Hepatocyte (in vitro differentiated cells): ENCODE data around the gene PTPRN2.

Experiments
- EZH2 ChIP-seq: fragments of 200-600 bp; sonication (generic); IDR thresholded peaks from 2 replicates; pipeline ENCODE4 v1.6.1; 2016; ENCODE audit warnings: antibody characterized with exemption, mild to moderate bottlenecking, borderline replicate concordance
- TF ChIP-seq, protein P1 (sequence below): fragments of 200-600 bp; sonication (generic); IDR thresholded peaks from 2 replicates; pipeline ENCODE4 v1.5.1; 2016; ENCODE audit warnings: antibody characterized with exemption, mild to moderate bottlenecking; ENCODE audit not compliant: poor library complexity

DNA sequence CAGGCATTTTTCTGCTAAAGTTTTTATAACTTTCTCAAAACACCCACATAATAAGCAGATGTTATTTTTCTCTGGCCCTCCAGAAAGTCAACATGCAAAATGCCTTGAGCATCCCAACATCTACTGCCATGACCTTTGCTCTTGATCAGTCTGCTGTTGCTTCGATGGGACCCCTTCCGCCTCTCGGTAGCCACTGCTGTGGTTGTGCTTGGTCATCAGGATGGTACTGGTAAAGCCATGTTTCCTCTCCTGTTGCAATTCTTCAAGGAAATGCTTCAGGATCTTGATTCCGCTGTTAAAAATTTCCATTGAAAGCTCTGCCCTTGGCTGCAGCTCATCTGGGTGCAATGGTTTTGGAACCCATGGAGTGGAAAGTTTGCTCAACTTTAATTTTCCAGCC lies 717.8 kb downstream of the PTPRN2 start:
- TF ChIP-seq, protein P1, sequence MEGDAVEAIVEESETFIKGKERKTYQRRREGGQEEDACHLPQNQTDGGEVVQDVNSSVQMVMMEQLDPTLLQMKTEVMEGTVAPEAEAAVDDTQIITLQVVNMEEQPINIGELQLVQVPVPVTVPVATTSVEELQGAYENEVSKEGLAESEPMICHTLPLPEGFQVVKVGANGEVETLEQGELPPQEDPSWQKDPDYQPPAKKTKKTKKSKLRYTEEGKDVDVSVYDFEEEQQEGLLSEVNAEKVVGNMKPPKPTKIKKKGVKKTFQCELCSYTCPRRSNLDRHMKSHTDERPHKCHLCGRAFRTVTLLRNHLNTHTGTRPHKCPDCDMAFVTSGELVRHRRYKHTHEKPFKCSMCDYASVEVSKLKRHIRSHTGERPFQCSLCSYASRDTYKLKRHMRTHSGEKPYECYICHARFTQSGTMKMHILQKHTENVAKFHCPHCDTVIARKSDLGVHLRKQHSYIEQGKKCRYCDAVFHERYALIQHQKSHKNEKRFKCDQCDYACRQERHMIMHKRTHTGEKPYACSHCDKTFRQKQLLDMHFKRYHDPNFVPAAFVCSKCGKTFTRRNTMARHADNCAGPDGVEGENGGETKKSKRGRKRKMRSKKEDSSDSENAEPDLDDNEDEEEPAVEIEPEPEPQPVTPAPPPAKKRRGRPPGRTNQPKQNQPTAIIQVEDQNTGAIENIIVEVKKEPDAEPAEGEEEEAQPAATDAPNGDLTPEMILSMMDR: no peak
- TF ChIP-seq EZH2: no peak
